ENCODE measurements around the gene FOXN1. TPM values are rescaled to one million over a fixed set of nuclear protein-coding genes. Genes with fewer than 3 reads are reported as not detected.
A peak's percentile ranks its signal among the peaks of the same experiment; 100 is the strongest.

The FOXN1 gene
- total RNA-seq, 1 donor from 2014 or later, result not detected

- Histone ChIP-seq H3K4me1 (peaks cover 47% of the 10 kb centered on the region), H3K79me2 (ENCODE audit: low read depth) (peaks cover 10% of the 10 kb centered on the region), H3K9ac (no peak overlapping the region), H3K4me2 (peak overlapping the region; percentile 83), H3K36me3 (no peaks in the 10 kb centered on the region), H3F3A (ENCODE audit: low read depth) (peaks cover 25% of the 10 kb centered on the region), H2AFZ (replicated peaks) (no peak overlapping the region), H3K4me3 (no peak overlapping the region), H3K27me3 (no peaks in the 10 kb centered on the region), H3K9me3 (ENCODE audit: low read depth) (no peaks in the 10 kb centered on the region), H3K27ac (no peak overlapping the region), H4K20me1 (ENCODE audit: low read depth) (peaks cover 43% of the 10 kb centered on the region)
- no peaks in the 10 kb centered on the region for H3K9me3 Mint-ChIP-seq
- TF ChIP-seq EZH2 (IDR thresholded peaks at IDR 0.05) (no peak), EZH2phosphoT487 (IDR thresholded peaks at IDR 0.05) (no peak)
- TF ChIP-seq, protein P1, sequence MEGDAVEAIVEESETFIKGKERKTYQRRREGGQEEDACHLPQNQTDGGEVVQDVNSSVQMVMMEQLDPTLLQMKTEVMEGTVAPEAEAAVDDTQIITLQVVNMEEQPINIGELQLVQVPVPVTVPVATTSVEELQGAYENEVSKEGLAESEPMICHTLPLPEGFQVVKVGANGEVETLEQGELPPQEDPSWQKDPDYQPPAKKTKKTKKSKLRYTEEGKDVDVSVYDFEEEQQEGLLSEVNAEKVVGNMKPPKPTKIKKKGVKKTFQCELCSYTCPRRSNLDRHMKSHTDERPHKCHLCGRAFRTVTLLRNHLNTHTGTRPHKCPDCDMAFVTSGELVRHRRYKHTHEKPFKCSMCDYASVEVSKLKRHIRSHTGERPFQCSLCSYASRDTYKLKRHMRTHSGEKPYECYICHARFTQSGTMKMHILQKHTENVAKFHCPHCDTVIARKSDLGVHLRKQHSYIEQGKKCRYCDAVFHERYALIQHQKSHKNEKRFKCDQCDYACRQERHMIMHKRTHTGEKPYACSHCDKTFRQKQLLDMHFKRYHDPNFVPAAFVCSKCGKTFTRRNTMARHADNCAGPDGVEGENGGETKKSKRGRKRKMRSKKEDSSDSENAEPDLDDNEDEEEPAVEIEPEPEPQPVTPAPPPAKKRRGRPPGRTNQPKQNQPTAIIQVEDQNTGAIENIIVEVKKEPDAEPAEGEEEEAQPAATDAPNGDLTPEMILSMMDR (IDR thresholded peaks at IDR 0.05), result no peak
- peaks cover 2% of the 10 kb centered on the region for H3K27me3 Mint-ChIP-seq (ENCODE audit: insufficient read depth, low read depth)
- no peak overlapping the region for H3K27ac Mint-ChIP-seq
- H3K4me3 Mint-ChIP-seq, result peak overlapping the region; percentile 36
- DNase-seq (ENCODE audit: low spot score), result no peak
- peaks cover 1% of the 10 kb centered on the region for H3K36me3 Mint-ChIP-seq
- peaks cover 44% of the 10 kb centered on the region for H3K4me1 Mint-ChIP-seq
Observed at GRCh38 chr17:28548417-28549130, 42.4 kb downstream of the FOXN1 start.

DNA sequence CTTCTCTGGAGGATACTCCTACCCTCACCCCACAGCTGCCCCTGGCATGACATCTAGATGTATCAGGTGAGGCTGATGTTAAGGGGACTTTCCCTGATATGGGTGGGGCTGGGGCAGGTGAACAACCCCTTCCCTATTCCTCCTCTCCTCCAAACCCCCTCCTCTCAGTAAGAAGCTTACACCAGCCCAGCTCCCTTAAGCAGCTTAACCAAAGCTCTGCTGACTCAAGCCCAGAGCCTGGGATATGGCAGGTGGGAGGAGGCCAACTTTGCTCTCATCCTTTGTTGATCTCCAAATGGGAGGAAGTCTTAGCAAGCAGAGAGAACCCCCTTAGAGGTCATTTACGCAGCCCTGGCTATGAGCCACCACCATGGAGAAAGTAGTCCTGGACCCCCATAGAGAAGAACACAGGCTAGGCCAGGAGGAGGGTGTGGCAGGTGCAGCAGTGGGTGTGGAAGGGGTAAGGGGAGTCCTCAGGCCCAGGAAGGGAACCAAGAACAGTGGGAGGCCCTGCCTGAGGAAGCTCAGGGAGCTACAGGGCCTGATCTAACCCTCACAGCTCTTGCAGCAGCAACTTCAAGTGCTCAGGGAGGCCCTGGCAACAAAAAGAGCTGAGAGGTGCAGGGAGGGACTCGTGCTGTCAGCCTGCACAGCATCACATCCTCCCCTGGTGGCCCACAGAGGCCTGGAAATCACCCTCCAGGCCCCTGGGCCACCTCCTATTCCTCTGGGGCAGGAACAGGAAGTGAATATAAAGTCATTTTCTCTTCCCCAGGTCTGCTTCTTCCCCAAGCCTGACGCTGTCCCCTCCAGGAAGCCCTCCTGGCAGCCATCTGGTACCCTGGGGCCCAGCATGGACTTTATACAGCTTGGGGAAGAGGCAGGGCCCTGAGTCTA is 43.3 kb downstream of the FOXN1 start:
- Histone ChIP-seq H3K9ac (no peak overlapping the region), H3K4me2 (peak overlapping the region; percentile 83), H3K4me1 (peaks cover 41% of the 10 kb centered on the region), H3K9me3 (ENCODE audit: low read depth) (no peaks in the 10 kb centered on the region), H3K27me3 (no peaks in the 10 kb centered on the region), H3K36me3 (no peaks in the 10 kb centered on the region), H2AFZ (replicated peaks) (no peak overlapping the region), H3K27ac (peak overlapping the region; percentile 33), H3F3A (ENCODE audit: low read depth) (peaks cover 25% of the 10 kb centered on the region), H3K4me3 (no peak overlapping the region), H3K79me2 (ENCODE audit: low read depth) (peaks cover 10% of the 10 kb centered on the region), H4K20me1 (ENCODE audit: low read depth) (peaks cover 43% of the 10 kb centered on the region)
- Mint-ChIP-seq H3K4me3 (peak overlapping the region; percentile 27), H3K27me3 (ENCODE audit: insufficient read depth, low read depth) (peaks cover 2% of the 10 kb centered on the region), H3K4me1 (peaks cover 44% of the 10 kb centered on the region), H3K9me3 (no peaks in the 10 kb centered on the region), H3K36me3 (peaks cover 9% of the 10 kb centered on the region), H3K27ac (no peak overlapping the region)
- DNase-seq (ENCODE audit: low spot score), result peak; percentile 85
- TF ChIP-seq, protein P1 (IDR thresholded peaks at IDR 0.05), result no peak

- Mint-ChIP-seq H3K27me3 (ENCODE audit: insufficient read depth, low read depth) (peaks cover 3% of the 10 kb centered on the region), H3K4me1 (peaks cover 41% of the 10 kb centered on the region), H3K9me3 (no peaks in the 10 kb centered on the region), H3K27ac (no peak overlapping the region), H3K4me3 (peak overlapping the region; percentile 97), H3K36me3 (peaks cover 16% of the 10 kb centered on the region)
- H3K4me3 ChIP-seq, result no peak overlapping the region
- no peaks in the 10 kb centered on the region for H3K27me3 ChIP-seq
- H3F3A ChIP-seq (ENCODE audit: low read depth), result peaks cover 25% of the 10 kb centered on the region
- H3K9me3 ChIP-seq (ENCODE audit: low read depth), result no peaks in the 10 kb centered on the region
- TF ChIP-seq, protein P1 (IDR thresholded peaks at IDR 0.05), result no peak
- no peak for TF ChIP-seq EZH2phosphoT487 (IDR thresholded peaks at IDR 0.05)
- TF ChIP-seq EZH2 (IDR thresholded peaks at IDR 0.05), result no peak
- H3K79me2 ChIP-seq (ENCODE audit: low read depth), result peaks cover 10% of the 10 kb centered on the region
- H2AFZ ChIP-seq (replicated peaks), result no peak overlapping the region
- H3K4me2 ChIP-seq, result peak overlapping the region; percentile 83
- H3K27ac ChIP-seq, result no peak overlapping the region
- no peak for DNase-seq (ENCODE audit: low spot score)
- no peak overlapping the region for H3K9ac ChIP-seq
- peaks cover 43% of the 10 kb centered on the region for H4K20me1 ChIP-seq (ENCODE audit: low read depth)
- peaks cover 40% of the 10 kb centered on the region for H3K4me1 ChIP-seq
- no peaks in the 10 kb centered on the region for H3K36me3 ChIP-seq
Observed at GRCh38 chr17:28550858-28551257, 44.7 kb downstream of the FOXN1 start.
